SK-N-SH (cell line): Measurements from ENCODE around the gene RMDN3.

ENCODE experiments used
- EP300 ChIP-seq, 2 experiments: IDR thresholded peaks; 2 replicates each; pipeline versions ENCODE4 v1.4.0 to v1.6.1; 2012; ENCODE audit warnings: borderline replicate concordance in 1 of 2, low read depth in 1 of 2, low read length in 1 of 2
- MEF2A ChIP-seq: IDR thresholded peaks from 2 replicates; pipeline ENCODE4 v1.4.0; 2012; ENCODE audit warnings: low read depth, borderline replicate concordance
- SIN3A ChIP-seq: IDR thresholded peaks from 2 replicates; pipeline ENCODE4 v1.6.1; 2012; ENCODE audit warnings: low read depth, mild to moderate bottlenecking, low read length, moderate library complexity, borderline replicate concordance
- YY1 ChIP-seq: IDR thresholded peaks from 2 replicates; pipeline ENCODE4 v1.4.0; 2012; ENCODE audit warnings: low read depth, mild to moderate bottlenecking
- TF ChIP-seq, protein P1 (sequence below): fragments of 200-600 bp; sonication (generic); IDR thresholded peaks from 2 replicates; pipeline ENCODE4 v1.6.1; 2017; ENCODE audit warnings: antibody characterized with exemption, mild to moderate bottlenecking, moderate library complexity
- TF ChIP-seq, protein P2 (sequence below): IDR thresholded peaks from 2 replicates; pipeline ENCODE4 v1.4.0; 2012; ENCODE audit warnings: low read depth, borderline replicate concordance

DNA sequence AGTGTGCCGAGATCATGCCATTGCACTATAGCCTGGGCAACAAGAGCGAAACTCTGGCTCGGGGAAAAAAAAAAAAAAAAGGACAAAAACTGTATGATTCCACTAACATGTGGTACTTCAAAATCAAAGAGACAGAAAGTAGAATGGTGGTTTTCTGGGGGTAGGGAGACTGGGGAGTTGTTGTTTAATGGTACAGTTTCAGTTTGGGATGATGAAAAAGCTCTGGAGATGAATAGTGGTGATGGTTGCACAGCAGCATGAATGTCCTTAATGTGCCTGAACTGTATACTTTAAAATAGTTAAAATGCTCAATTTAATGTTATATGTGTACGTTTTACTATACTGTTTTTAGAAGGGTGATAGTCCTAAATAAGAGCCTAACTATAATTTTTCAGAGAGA lies 32.7 kb downstream of the RMDN3 start:
- TF ChIP-seq EP300 (IDR thresholded peaks at IDR 0.05; ENCODE audit: borderline replicate concordance in 1 of 2, low read depth in 1 of 2, low read length in 1 of 2) (no peak), MEF2A (no peak), YY1 (no peak), SIN3A (no peak)
- TF ChIP-seq, protein P1, sequence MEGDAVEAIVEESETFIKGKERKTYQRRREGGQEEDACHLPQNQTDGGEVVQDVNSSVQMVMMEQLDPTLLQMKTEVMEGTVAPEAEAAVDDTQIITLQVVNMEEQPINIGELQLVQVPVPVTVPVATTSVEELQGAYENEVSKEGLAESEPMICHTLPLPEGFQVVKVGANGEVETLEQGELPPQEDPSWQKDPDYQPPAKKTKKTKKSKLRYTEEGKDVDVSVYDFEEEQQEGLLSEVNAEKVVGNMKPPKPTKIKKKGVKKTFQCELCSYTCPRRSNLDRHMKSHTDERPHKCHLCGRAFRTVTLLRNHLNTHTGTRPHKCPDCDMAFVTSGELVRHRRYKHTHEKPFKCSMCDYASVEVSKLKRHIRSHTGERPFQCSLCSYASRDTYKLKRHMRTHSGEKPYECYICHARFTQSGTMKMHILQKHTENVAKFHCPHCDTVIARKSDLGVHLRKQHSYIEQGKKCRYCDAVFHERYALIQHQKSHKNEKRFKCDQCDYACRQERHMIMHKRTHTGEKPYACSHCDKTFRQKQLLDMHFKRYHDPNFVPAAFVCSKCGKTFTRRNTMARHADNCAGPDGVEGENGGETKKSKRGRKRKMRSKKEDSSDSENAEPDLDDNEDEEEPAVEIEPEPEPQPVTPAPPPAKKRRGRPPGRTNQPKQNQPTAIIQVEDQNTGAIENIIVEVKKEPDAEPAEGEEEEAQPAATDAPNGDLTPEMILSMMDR: no peak
- TF ChIP-seq, protein P2, sequence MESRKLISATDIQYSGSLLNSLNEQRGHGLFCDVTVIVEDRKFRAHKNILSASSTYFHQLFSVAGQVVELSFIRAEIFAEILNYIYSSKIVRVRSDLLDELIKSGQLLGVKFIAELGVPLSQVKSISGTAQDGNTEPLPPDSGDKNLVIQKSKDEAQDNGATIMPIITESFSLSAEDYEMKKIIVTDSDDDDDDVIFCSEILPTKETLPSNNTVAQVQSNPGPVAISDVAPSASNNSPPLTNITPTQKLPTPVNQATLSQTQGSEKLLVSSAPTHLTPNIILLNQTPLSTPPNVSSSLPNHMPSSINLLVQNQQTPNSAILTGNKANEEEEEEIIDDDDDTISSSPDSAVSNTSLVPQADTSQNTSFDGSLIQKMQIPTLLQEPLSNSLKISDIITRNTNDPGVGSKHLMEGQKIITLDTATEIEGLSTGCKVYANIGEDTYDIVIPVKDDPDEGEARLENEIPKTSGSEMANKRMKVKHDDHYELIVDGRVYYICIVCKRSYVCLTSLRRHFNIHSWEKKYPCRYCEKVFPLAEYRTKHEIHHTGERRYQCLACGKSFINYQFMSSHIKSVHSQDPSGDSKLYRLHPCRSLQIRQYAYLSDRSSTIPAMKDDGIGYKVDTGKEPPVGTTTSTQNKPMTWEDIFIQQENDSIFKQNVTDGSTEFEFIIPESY: no peak
